IPS-NIHi7 (cell line): ENCODE measurements around the gene PLCD4.

Experiments
- DNase-seq: peaks from one replicate; pipeline ENCODE4 v3.0.0; 2012; ENCODE audit warnings: mixed read lengths; ENCODE audit errors: extremely low spot score

Gene PLCD4

GRCh38 chr2:218664653-218665052 is 57.0 kb downstream of the PLCD4 start:
- DNase-seq = no peak

- DNase-seq = no peak
These were observed 63.5 kb downstream of the PLCD4 start for GRCh38 chr2:218671097-218671653.

- DNase-seq = peak; percentile 97
These were observed 64.2 kb downstream of the PLCD4 start, which contains the start of the genes RNF25 and STK36 for GRCh38 chr2:218671654-218672566. RNF25 (minus strand) TSS chr2:218672002; CDS start chr2:218671970, 32 bp downstream. STK36 (plus strand) TSS chr2:218672086; CDS start chr2:218672830, 744 bp downstream.

GRCh38 chr2:218679119-218679518 is 71.4 kb downstream of the PLCD4 start:
- no peak for DNase-seq

- no peak for DNase-seq
These were observed 72.4 kb downstream of the PLCD4 start for GRCh38 chr2:218680061-218680460.
